Measurements from ENCODE around the gene MSRB3. TPM values are rescaled to one million over a fixed set of nuclear protein-coding genes. Genes with fewer than 3 reads are reported as not detected.

Gene MSRB3
- total RNA-seq, 2 donors from 2014 or later: 1.2 to 2.1 TPM

GRCh38 chr12:65500091-65500900, 221.8 kb downstream of the MSRB3 start:
- Mint-ChIP-seq H3K27me3 (ENCODE audit: insufficient read depth) (peaks cover 10% of the 10 kb centered on the region), H3K9me3 (no peaks in the 10 kb centered on the region), H3K4me3 (no peak overlapping the region), H3K27ac (no peak overlapping the region), H3K4me1 (peaks cover 4% of the 10 kb centered on the region), H3K36me3 (ENCODE audit: low read depth) (no peaks in the 10 kb centered on the region)
- Histone ChIP-seq H3K4me1 (ENCODE audit: control insufficient read depth, insufficient read depth, low read length) (peaks cover 4% of the 10 kb centered on the region), H3K9ac (ENCODE audit: extremely low read depth, low read length, poor library complexity, severe bottlenecking) (no peak overlapping the region), H3K36me3 (ENCODE audit: control insufficient read depth, insufficient read depth, low read length) (no peaks in the 10 kb centered on the region), H3K27me3 (ENCODE audit: control insufficient read depth, insufficient read depth, low read length, poor library complexity, severe bottlenecking) (no peaks in the 10 kb centered on the region), H3K4me3 (ENCODE audit: low read length) (no peak overlapping the region), H3K27ac (ENCODE audit: low read depth, low read length) (no peak overlapping the region), H3K9me3 (ENCODE audit: control insufficient read depth, low read length) (no peaks in the 10 kb centered on the region)
- no peak for DNase-seq
- WGBS, 2 experiments (ENCODE audit: insufficient coverage in 1 of 2, insufficient read length in 1 of 2): 90% methylated on average over 7 of the region's 7 CpGs
- no peak for TF ChIP-seq CTCF (conservative IDR thresholded peaks at IDR 0.05)

- no peak for DNase-seq
- Mint-ChIP-seq H3K4me3 (no peak overlapping the region), H3K27me3 (ENCODE audit: insufficient read depth) (peaks cover 15% of the 10 kb centered on the region), H3K4me1 (no peaks in the 10 kb centered on the region), H3K27ac (no peak overlapping the region), H3K36me3 (ENCODE audit: low read depth) (no peaks in the 10 kb centered on the region), H3K9me3 (no peaks in the 10 kb centered on the region)
- H3K9ac ChIP-seq (ENCODE audit: extremely low read depth, low read length, poor library complexity, severe bottlenecking): no peak overlapping the region
- H3K4me3 ChIP-seq (ENCODE audit: low read length): no peak overlapping the region
- H3K9me3 ChIP-seq (ENCODE audit: control insufficient read depth, low read length): no peaks in the 10 kb centered on the region
- WGBS, 2 experiments (ENCODE audit: insufficient coverage in 1 of 2, insufficient read length in 1 of 2): 88 to 91% methylated on average over 5 to 6 of the region's 6 CpGs
- no peak overlapping the region for H3K27ac ChIP-seq (ENCODE audit: low read depth, low read length)
- peaks cover 6% of the 10 kb centered on the region for H3K27me3 ChIP-seq (ENCODE audit: control insufficient read depth, insufficient read depth, low read length, poor library complexity, severe bottlenecking)
- peaks cover 4% of the 10 kb centered on the region for H3K4me1 ChIP-seq (ENCODE audit: control insufficient read depth, insufficient read depth, low read length)
- H3K36me3 ChIP-seq (ENCODE audit: control insufficient read depth, insufficient read depth, low read length): no peaks in the 10 kb centered on the region
- TF ChIP-seq CTCF (conservative IDR thresholded peaks at IDR 0.05): no peak
Observed at GRCh38 chr12:65501093-65501621, 222.7 kb downstream of the MSRB3 start.

- peaks cover 13% of the 10 kb centered on the region for H3K27me3 ChIP-seq (ENCODE audit: control insufficient read depth, insufficient read depth, low read length, poor library complexity, severe bottlenecking)
- H3K4me3 ChIP-seq (ENCODE audit: low read length): no peak overlapping the region
- H3K4me1 ChIP-seq (ENCODE audit: control insufficient read depth, insufficient read depth, low read length): peaks cover 4% of the 10 kb centered on the region
- DNase-seq: no peak
- H3K9me3 ChIP-seq (ENCODE audit: control insufficient read depth, low read length): no peaks in the 10 kb centered on the region
- TF ChIP-seq CTCF (conservative IDR thresholded peaks at IDR 0.05): no peak
- no peak overlapping the region for H3K27ac Mint-ChIP-seq
- no peak overlapping the region for H3K9ac ChIP-seq (ENCODE audit: extremely low read depth, low read length, poor library complexity, severe bottlenecking)
- H3K27ac ChIP-seq (ENCODE audit: low read depth, low read length): no peak overlapping the region
- H3K4me1 Mint-ChIP-seq: no peaks in the 10 kb centered on the region
- H3K27me3 Mint-ChIP-seq (ENCODE audit: insufficient read depth): peaks cover 23% of the 10 kb centered on the region
- H3K36me3 Mint-ChIP-seq (ENCODE audit: low read depth): no peaks in the 10 kb centered on the region
- no peaks in the 10 kb centered on the region for H3K36me3 ChIP-seq (ENCODE audit: control insufficient read depth, insufficient read depth, low read length)
- 90 to 94% methylated on average over 4 to 5 of the region's 5 CpGs for WGBS, 2 experiments (ENCODE audit: insufficient coverage in 1 of 2, insufficient read length in 1 of 2)
- no peak overlapping the region for H3K4me3 Mint-ChIP-seq
- no peaks in the 10 kb centered on the region for H3K9me3 Mint-ChIP-seq
Observed at GRCh38 chr12:65501935-65502334, 223.5 kb downstream of the MSRB3 start.

All from endodermal cell (in vitro differentiated cells).